Measurements from ENCODE around the gene STOML3.

The STOML3 gene

GRCh38 chr13:38921081-38921480 is 69.5 kb downstream of the STOML3 start:
- in situ Hi-C loops (cut with HindIII; ENCODE audit: low sequenced_read_pairs), result no loop called here

Measured in DLD1 (cell line).